Calu3 (cell line): ENCODE measurements around the gene ATXN7L3B. TPM values are rescaled to one million over a fixed set of nuclear protein-coding genes. Genes with fewer than 3 reads are reported as not detected.

ENCODE experiments used
- BruUV-seq: library from RNA; stranded (reverse); fragments of 400-500 nt; replicated peaks from 2 replicates; lab custom pipeline; 2021; lab: Mats Ljungman, UMichigan
- CTCF ChIA-PET: fragments of 300-600 bp; sonication (Branson Sonifier 250); formaldehyde crosslinking; loops from one replicate; lab custom pipeline; 2022; ENCODE audit warnings: antibody characterized with exemption; lab: Charles Lee
- DNase-seq: peaks from one replicate; pipeline ENCODE4 v3.0.0; 2022
- H3K27ac Mint-ChIP-seq: one replicate; pipeline ENCODE4 v1.8.0; 2022; ENCODE audit warnings: mixed read lengths; ENCODE audit not compliant: unreplicated experiment
- H3K27me3 Mint-ChIP-seq: one replicate; pipeline ENCODE4 v1.8.0; 2022; ENCODE audit warnings: mixed read lengths; ENCODE audit not compliant: unreplicated experiment
- H3K36me3 Mint-ChIP-seq: one replicate; pipeline ENCODE4 v1.8.0; 2022; ENCODE audit warnings: mild to moderate bottlenecking, moderate library complexity, mixed read lengths; ENCODE audit not compliant: insufficient read depth, unreplicated experiment
- H3K4me1 Mint-ChIP-seq: one replicate; pipeline ENCODE4 v1.8.0; 2022; ENCODE audit warnings: mild to moderate bottlenecking, low read depth, mixed read lengths; ENCODE audit not compliant: unreplicated experiment
- H3K4me3 Mint-ChIP-seq: one replicate; pipeline ENCODE4 v1.8.0; 2022; ENCODE audit warnings: mild to moderate bottlenecking, low read depth, moderate library complexity, mixed read lengths; ENCODE audit not compliant: unreplicated experiment
- H3K9me3 Mint-ChIP-seq: one replicate; pipeline ENCODE4 v1.8.0; 2022; ENCODE audit warnings: low read depth, mixed read lengths; ENCODE audit not compliant: unreplicated experiment
- intact Hi-C: fragments of 100-400 bp; cut with micrococcal nuclease; formaldehyde crosslinking; loops from one replicate; pipeline ENCODE4 v1.10.0; 2022; ENCODE audit not compliant: unreplicated experiment
- total RNA-seq: library from RNA; stranded (reverse); gene quantifications from 2 replicates; pipeline ENCODE4 v1.2.3, GENCODE V29; 2022
- TF ChIP-seq, protein P1 (sequence below): fragments of 200-600 bp; IDR thresholded peaks from one replicate; pipeline ENCODE4 v1.8.0; 2022; ENCODE audit warnings: antibody characterized with exemption; ENCODE audit not compliant: unreplicated experiment

ATXN7L3B gene
- total RNA-seq, 1 experiment from 2014 or later = 50.6 TPM

DNA sequence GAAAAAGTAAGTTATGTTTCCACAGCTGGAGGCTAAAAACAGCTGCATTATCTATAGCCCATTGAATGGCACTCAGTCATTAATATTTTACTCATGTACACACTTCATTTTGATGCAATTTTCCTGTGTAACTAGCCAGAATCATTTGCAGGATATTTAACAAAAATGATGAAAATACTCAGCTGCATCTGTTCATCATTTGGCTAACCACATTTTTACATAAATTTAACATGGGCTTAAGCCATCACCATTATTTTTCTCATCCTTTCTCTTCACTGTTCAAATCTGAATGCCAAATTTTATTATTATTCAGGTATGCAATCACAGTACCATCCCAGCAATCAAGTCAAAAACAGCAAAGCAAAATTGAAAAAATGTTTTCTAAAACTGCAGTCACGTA, 41.8 kb downstream of the ATXN7L3B start:
- no peak overlapping the region for H3K4me3 Mint-ChIP-seq
- no peak for DNase-seq
- peak overlapping the region; percentile 1 for H3K27ac Mint-ChIP-seq
- peaks cover 3% of the 10 kb centered on the region for H3K9me3 Mint-ChIP-seq
- intact Hi-C loops = no loop called here
- no peaks in the 10 kb centered on the region for H3K27me3 Mint-ChIP-seq
- H3K4me1 Mint-ChIP-seq = peaks cover 30% of the 10 kb centered on the region
- CTCF ChIA-PET = no interaction called here
- no peaks in the 10 kb centered on the region for H3K36me3 Mint-ChIP-seq
- BruUV-seq = no TSS peak
- TF ChIP-seq, protein P1, sequence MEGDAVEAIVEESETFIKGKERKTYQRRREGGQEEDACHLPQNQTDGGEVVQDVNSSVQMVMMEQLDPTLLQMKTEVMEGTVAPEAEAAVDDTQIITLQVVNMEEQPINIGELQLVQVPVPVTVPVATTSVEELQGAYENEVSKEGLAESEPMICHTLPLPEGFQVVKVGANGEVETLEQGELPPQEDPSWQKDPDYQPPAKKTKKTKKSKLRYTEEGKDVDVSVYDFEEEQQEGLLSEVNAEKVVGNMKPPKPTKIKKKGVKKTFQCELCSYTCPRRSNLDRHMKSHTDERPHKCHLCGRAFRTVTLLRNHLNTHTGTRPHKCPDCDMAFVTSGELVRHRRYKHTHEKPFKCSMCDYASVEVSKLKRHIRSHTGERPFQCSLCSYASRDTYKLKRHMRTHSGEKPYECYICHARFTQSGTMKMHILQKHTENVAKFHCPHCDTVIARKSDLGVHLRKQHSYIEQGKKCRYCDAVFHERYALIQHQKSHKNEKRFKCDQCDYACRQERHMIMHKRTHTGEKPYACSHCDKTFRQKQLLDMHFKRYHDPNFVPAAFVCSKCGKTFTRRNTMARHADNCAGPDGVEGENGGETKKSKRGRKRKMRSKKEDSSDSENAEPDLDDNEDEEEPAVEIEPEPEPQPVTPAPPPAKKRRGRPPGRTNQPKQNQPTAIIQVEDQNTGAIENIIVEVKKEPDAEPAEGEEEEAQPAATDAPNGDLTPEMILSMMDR = no peak

DNA sequence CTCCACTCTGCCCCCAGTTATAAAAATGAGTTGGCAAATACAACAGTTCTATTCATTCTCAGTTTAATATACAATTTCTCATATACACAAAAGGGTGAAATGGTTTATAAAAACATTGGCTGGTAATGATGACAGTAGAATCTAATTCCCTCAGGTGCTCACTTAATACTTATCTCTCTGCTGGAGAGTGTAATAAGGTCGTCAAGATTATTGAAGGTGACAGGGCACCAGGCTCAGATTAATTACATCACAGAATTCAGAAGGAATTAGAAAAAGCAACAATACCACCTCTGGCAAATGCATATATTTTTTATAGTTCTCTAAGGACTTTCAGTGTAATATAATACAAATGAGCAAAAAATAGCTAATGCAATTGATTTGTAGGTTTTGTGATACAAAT, 42.3 kb downstream of the ATXN7L3B start:
- BruUV-seq = no TSS peak
- Mint-ChIP-seq H3K4me3 (no peak overlapping the region), H3K27ac (peak overlapping the region; percentile 1), H3K9me3 (peaks cover 3% of the 10 kb centered on the region), H3K4me1 (peaks cover 36% of the 10 kb centered on the region), H3K27me3 (no peaks in the 10 kb centered on the region), H3K36me3 (no peaks in the 10 kb centered on the region)
- no peak for DNase-seq
- intact Hi-C loops = no loop called here
- TF ChIP-seq, protein P1 = no peak
- CTCF ChIA-PET = no interaction called here

DNA sequence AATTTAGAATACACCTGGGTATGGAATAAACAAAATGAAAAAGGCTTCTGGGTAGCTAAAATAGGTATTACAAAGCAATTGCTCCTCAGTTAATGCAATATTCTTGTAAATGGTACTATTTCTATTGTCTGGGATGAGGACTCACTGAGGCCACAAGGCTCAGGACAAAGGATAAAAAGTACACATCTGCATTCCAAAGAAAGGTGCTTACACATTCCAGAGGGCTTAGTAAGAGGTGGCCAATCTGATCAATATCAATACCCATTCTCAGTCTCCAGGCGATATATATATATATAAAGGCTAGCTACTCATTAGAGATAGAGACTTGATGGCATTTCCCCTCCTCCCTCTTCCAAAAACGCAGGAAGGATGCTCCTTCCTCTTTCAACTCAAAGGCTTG, 43.8 kb downstream of the ATXN7L3B start:
- intact Hi-C loops = no loop called here
- CTCF ChIA-PET = interaction anchor here (0.9 to 1.1 kb wide), 2 partner anchors 15 to 65 kb away, joined by 4 to 5 read pairs; no protein-coding TSS in a partner anchor
- Mint-ChIP-seq H3K4me1 (peaks cover 48% of the 10 kb centered on the region), H3K27ac (no peak overlapping the region), H3K36me3 (no peaks in the 10 kb centered on the region), H3K4me3 (no peak overlapping the region), H3K27me3 (no peaks in the 10 kb centered on the region), H3K9me3 (no peaks in the 10 kb centered on the region)
- TF ChIP-seq, protein P1 = no peak
- DNase-seq = no peak
- BruUV-seq = no TSS peak

DNA sequence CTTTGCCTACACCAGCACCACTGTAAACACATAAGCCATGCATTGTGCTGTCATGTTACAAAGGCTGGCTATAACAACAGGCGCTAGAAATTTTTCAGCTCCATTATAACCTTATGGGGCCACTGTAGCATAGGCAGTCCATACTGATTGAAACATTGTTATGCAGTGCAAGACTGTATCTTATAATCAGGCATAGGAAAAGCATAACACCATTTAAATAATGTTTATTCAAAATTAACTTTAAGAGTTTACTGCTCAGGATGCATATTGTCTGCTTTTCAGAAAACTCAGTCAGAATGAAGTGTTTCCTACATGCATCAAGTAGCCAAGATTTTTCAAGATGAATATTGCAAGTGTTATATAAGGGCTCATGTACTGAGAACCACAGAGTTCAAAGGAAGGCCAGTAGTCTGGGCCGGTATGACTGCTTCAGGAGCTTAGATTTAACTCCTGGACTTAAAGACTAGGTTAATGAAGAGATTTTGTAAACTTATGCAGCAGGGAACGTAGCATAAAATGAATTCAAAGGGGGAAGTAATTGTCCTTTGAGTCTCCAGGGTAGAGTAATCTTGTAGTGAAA, 46.9 kb downstream of the ATXN7L3B start:
- peaks cover 51% of the 10 kb centered on the region for H3K4me1 Mint-ChIP-seq
- no peaks in the 10 kb centered on the region for H3K27me3 Mint-ChIP-seq
- no peaks in the 10 kb centered on the region for H3K36me3 Mint-ChIP-seq
- BruUV-seq = no TSS peak
- TF ChIP-seq, protein P1 = no peak
- no peaks in the 10 kb centered on the region for H3K9me3 Mint-ChIP-seq
- no peak for DNase-seq
- H3K27ac Mint-ChIP-seq = peak overlapping the region; percentile 14
- no peak overlapping the region for H3K4me3 Mint-ChIP-seq
- intact Hi-C loops = no loop called here
- CTCF ChIA-PET = interaction anchor here (1.1 kb wide), 1 partner anchor 11 kb away, joined by 4 read pairs; no protein-coding TSS in a partner anchor
